Breast epithelium (tissue), 4 donors: Measurements from ENCODE around the gene IFIT1B. TPM values are rescaled to one million over a fixed set of nuclear protein-coding genes. Genes with fewer than 3 reads are reported as not detected.

Experiments
- DNase-seq, 2 donors: peaks; one replicate each; pipeline ENCODE4 v3.0.0-alpha.2; 2019; ENCODE audit warnings: low spot score in 2 of 2
- H3K27ac ChIP-seq, 2 donors: fragments of 200-600 bp; sonication (generic) in 1 of 2; one replicate each; pipeline ENCODE4 v1.5.1; 2016 to 2019; ENCODE audit warnings: mild to moderate bottlenecking in 1 of 2
- H3K27me3 ChIP-seq, 2 donors: fragments of 200-600 bp; sonication (generic) in 1 of 2; one replicate each; pipeline versions ENCODE4 v1.5.1 to v1.6.0; 2017 to 2019; ENCODE audit warnings: control low read depth in 1 of 2, mild to moderate bottlenecking in 1 of 2
- H3K36me3 ChIP-seq: fragments of 200-600 bp; one replicate; pipeline ENCODE4 v1.5.1; 2019
- H3K4me1 ChIP-seq, 2 donors: fragments of 200-600 bp; sonication (generic); one replicate each; pipeline ENCODE4 v1.5.1; 2016 to 2019; ENCODE audit warnings: control low read depth in 1 of 2
- H3K4me3 ChIP-seq, 3 donors: fragments of 200-600 bp; sonication (generic); 1 replicate in 2 of 3; 2 replicates in 1 of 3; pipeline ENCODE4 v1.5.1; 2016 to 2019; ENCODE audit warnings: mild to moderate bottlenecking in 3 of 3, moderate library complexity in 2 of 3
- H3K9me3 ChIP-seq, 2 donors: fragments of 200-600 bp; sonication (generic) in 1 of 2; one replicate each; pipeline ENCODE4 v1.5.1; 2016 to 2019; ENCODE audit warnings: control low read depth in 1 of 2
- CTCF ChIP-seq, 3 donors: fragments of 450-650 bp; IDR thresholded peaks; one replicate each; pipeline ENCODE4 v1.5.1; 2016 to 2017; ENCODE audit warnings: antibody characterized with exemption in 3 of 3, mild to moderate bottlenecking in 3 of 3, moderate library complexity in 3 of 3
- POLR2A ChIP-seq: fragments of 450-650 bp; IDR thresholded peaks from one replicate; pipeline ENCODE4 v1.6.1; 2016; ENCODE audit warnings: antibody characterized with exemption, mild to moderate bottlenecking, moderate library complexity
- POLR2AphosphoS5 ChIP-seq, 3 donors: sonication (generic); formaldehyde crosslinking; IDR thresholded peaks; one replicate each; pipeline ENCODE4 v1.6.1; 2017; ENCODE audit warnings: antibody characterized with exemption in 3 of 3
- intact Hi-C: fragments of 100-400 bp; cut with DNase I; formaldehyde crosslinking; loops from one replicate; pipeline ENCODE4 v1.15.1; 2023; ENCODE audit warnings: low total_unique reads
- total RNA-seq, 3 donors: library from RNA; depleted of rRNA; stranded (reverse); fragments of >200 nt; gene quantifications; one replicate each; pipeline ENCODE4 v1.1.0, GENCODE V29; 2016

Gene IFIT1B
- total RNA-seq, 3 donors from 2014 or later = not detected

GRCh38 chr10:89332123-89332633, 45.7 kb upstream of the IFIT1B start:
- TF ChIP-seq POLR2AphosphoS5 (IDR thresholded peaks at IDR 0.05) (no peak), POLR2A (no peak), CTCF (IDR thresholded peaks at IDR 0.05) (no peak)
- Histone ChIP-seq H3K9me3 (no peaks in the 10 kb centered on the region), H3K4me3 (peak overlapping the region; percentile 31 to 62 (median 33)), H3K36me3 (no peaks in the 10 kb centered on the region), H3K27ac (peak overlapping the region; percentile 15 to 85), H3K27me3 (no peaks in the 10 kb centered on the region), H3K4me1 (peaks cover 10 to 11% of the 10 kb centered on the region in 2 donors)
- intact Hi-C loops = no loop called here
- no peak for DNase-seq

- intact Hi-C loops = no loop called here
- H3K4me1 ChIP-seq = peaks cover 10 to 11% of the 10 kb centered on the region in 2 donors
These were observed 42.6 kb upstream of the IFIT1B start for GRCh38 chr10:89335226-89335625.

GRCh38 chr10:89336241-89336640, 41.6 kb upstream of the IFIT1B start:
- TF ChIP-seq POLR2AphosphoS5 (IDR thresholded peaks at IDR 0.05) = no peak
- TF ChIP-seq CTCF (IDR thresholded peaks at IDR 0.05) = no peak
- TF ChIP-seq POLR2A = no peak
- peaks cover 10 to 11% of the 10 kb centered on the region in 2 donors for H3K4me1 ChIP-seq
- no peaks in the 10 kb centered on the region for H3K27me3 ChIP-seq
- H3K9me3 ChIP-seq = no peaks in the 10 kb centered on the region
- no peak for DNase-seq
- H3K36me3 ChIP-seq = no peaks in the 10 kb centered on the region
- intact Hi-C loops = no loop called here
- H3K27ac ChIP-seq = no peak overlapping the region
- H3K4me3 ChIP-seq = no peak overlapping the region

More at GRCh38 chr10:89335226-89335625, 42.6 kb upstream of the IFIT1B start:
- Histone ChIP-seq H3K27ac (no peak overlapping the region), H3K4me3 (no peak overlapping the region), H3K36me3 (no peaks in the 10 kb centered on the region), H3K9me3 (no peaks in the 10 kb centered on the region), H3K27me3 (no peaks in the 10 kb centered on the region)
- TF ChIP-seq CTCF (IDR thresholded peaks at IDR 0.05) (no peak), POLR2AphosphoS5 (IDR thresholded peaks at IDR 0.05) (no peak), POLR2A (no peak)
- DNase-seq = no peak

GRCh38 chr10:89337484-89337883, 40.4 kb upstream of the IFIT1B start:
- Histone ChIP-seq H3K9me3 (no peaks in the 10 kb centered on the region), H3K27ac (no peak overlapping the region), H3K36me3 (no peaks in the 10 kb centered on the region), H3K4me1 (peaks cover 10 to 11% of the 10 kb centered on the region in 2 donors), H3K27me3 (no peaks in the 10 kb centered on the region), H3K4me3 (no peak overlapping the region)
- DNase-seq = no peak
- intact Hi-C loops = no loop called here
- no peak for TF ChIP-seq CTCF (IDR thresholded peaks at IDR 0.05)
- no peak for TF ChIP-seq POLR2AphosphoS5 (IDR thresholded peaks at IDR 0.05)
- no peak for TF ChIP-seq POLR2A

GRCh38 chr10:89338713-89339112, 39.1 kb upstream of the IFIT1B start:
- no peaks in the 10 kb centered on the region for H3K36me3 ChIP-seq
- TF ChIP-seq POLR2A (no peak), POLR2AphosphoS5 (IDR thresholded peaks at IDR 0.05) (no peak), CTCF (IDR thresholded peaks at IDR 0.05) (no peak)
- H3K27ac ChIP-seq = no peak overlapping the region
- no peaks in the 10 kb centered on the region for H3K27me3 ChIP-seq
- DNase-seq = no peak
- H3K9me3 ChIP-seq = no peaks in the 10 kb centered on the region
- no peak overlapping the region for H3K4me3 ChIP-seq
- intact Hi-C loops = no loop called here
- H3K4me1 ChIP-seq = peaks cover 4% of the 10 kb centered on the region in 2 donors
